ENCODE results near the gene STT3B.

- TF ChIP-seq CTCF (IDR thresholded peaks at IDR 0.05) (no peak), POLR2A (IDR thresholded peaks at IDR 0.05) (no peak)
Measured at GRCh38 chr3:31613654-31614053, 80.9 kb downstream of the STT3B start.
